GM12875 (cell line): ENCODE results near the gene PHYKPL.
"Not testable (repeated sequence)": the region's sequence is repeated elsewhere in the genome, so short reads cannot be mapped to it uniquely, and the experiment has no call there.

Source experiments
- H3K4me3 ChIP-seq: one replicate; pipeline ENCODE4 v1.5.1; 2011; ENCODE audit warnings: low read depth, low read length, control low read depth
- TF ChIP-seq, protein P1 (sequence below): IDR thresholded peaks from 2 replicates; pipeline ENCODE4 v1.5.1; 2011; ENCODE audit warnings: low read depth, mild to moderate bottlenecking, control low read depth, inconsistent platforms, low read length, moderate library complexity, borderline replicate concordance; ENCODE audit not compliant: insufficient read depth

The PHYKPL gene

DNA sequence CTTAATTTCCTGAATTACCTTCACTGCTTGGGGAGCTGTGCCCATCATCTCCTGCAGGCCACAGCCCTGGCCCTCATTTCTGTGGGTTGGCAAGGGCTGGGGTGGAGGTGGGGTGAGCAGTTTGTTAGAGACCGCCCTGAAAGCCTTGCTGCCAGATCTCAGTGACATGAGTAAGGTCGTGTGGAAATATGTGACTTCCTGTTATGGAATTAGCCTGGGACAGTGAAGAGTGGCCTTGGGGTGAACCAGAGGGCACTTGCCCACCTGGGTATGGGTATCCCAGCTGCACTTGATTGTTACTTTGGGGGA lies 30.7 kb downstream of the PHYKPL start:
- TF ChIP-seq, protein P1, sequence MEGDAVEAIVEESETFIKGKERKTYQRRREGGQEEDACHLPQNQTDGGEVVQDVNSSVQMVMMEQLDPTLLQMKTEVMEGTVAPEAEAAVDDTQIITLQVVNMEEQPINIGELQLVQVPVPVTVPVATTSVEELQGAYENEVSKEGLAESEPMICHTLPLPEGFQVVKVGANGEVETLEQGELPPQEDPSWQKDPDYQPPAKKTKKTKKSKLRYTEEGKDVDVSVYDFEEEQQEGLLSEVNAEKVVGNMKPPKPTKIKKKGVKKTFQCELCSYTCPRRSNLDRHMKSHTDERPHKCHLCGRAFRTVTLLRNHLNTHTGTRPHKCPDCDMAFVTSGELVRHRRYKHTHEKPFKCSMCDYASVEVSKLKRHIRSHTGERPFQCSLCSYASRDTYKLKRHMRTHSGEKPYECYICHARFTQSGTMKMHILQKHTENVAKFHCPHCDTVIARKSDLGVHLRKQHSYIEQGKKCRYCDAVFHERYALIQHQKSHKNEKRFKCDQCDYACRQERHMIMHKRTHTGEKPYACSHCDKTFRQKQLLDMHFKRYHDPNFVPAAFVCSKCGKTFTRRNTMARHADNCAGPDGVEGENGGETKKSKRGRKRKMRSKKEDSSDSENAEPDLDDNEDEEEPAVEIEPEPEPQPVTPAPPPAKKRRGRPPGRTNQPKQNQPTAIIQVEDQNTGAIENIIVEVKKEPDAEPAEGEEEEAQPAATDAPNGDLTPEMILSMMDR: no peak
- no peak overlapping the region for H3K4me3 ChIP-seq

DNA sequence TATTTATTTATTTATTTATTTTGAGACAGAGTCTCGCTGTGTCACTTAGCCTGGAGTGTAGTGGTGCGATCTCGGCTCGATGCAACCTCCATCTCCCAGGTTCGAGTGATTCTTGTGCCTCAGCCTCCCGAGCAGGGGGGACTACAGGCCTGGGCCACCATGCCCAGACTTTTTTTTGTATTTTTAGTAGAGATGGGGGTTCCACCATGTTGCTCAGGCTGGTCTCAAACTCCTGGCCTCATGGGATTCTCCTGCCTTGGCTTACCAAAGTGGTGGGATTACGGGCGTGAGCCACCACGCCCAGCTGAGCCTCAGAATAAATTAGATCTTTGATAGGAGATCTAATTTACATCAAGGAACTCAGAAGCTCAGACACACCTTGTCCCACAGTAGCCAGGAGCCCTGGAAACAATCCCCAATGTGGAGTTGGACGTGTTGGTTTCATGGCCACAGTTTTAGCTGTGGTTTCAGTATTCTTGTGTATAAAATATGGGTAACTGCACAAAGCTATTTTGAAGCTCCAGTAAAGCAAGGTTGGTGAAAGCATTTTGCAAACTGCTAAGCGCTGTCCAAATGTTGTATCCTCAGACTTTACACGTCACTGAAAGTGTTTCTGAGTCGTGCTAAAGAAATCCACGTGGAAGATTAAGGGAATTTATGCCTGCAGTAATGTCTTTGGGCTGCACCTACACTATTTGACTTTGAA lies 31.2 kb downstream of the PHYKPL start:
- TF ChIP-seq, protein P1: no peak
- no peak overlapping the region for H3K4me3 ChIP-seq

DNA sequence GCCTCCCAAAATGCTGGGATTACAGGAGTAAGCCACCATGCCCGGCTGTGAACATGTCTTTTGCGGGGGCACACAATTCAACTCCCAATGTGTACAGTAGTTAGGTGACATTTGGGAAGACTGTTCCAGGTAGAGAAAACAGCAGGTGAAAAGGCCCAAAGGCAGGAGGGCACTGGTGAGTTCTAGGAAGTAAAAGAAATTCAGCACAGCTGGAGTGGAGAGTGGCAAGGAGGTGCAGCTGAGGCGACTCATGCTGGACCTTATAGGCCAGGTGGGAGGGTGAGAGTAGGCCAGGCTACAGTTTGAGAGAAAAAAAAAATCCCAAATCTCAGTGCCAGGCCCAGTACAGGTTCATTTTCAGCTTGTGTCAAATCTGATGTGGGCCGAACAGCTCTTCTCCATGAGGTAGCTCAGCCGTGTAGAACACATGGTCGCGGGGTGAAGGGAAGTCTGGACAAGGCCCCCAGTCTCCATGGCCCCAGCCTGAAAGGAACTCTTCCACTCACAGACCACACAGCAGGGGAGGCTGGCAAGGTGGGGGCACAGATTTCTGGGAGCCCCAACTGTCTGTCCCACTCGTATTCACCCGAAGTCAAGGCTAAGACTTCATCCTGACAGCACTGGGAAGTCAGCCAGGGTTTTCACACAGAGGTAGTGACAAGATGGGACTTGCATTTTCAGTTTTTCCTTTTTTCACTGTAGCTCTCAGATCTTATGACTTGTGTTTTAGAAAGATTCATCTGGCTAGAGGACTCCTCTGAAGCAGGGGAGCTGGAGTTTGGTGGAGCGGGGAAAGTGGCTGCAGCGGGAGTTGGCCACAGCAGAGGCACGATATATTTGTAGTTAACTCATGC lies 32.8 kb downstream of the PHYKPL start:
- TF ChIP-seq, protein P1: no peak
- H3K4me3 ChIP-seq: no peak overlapping the region

DNA sequence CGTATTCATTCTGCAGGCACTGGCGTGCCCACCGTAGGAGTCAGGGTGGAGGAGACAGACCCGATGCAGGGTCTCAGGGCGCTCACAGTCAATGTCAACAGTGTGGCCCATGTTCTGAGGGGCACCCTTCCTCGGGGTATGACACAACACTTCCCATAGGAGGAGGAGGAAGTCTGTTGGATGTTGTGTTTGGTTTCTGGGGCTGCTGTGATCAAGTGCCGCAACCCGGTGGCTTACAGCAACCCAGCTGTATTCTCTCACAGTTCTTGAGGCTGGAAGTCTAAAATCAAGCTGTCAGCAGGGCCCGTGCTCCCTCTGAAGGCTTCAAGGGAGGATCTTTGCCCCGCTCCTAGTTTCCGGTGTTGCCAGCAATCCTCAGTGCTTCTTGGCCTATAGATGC lies 33.9 kb downstream of the PHYKPL start:
- TF ChIP-seq, protein P1: no peak
- H3K4me3 ChIP-seq: no peak overlapping the region

DNA sequence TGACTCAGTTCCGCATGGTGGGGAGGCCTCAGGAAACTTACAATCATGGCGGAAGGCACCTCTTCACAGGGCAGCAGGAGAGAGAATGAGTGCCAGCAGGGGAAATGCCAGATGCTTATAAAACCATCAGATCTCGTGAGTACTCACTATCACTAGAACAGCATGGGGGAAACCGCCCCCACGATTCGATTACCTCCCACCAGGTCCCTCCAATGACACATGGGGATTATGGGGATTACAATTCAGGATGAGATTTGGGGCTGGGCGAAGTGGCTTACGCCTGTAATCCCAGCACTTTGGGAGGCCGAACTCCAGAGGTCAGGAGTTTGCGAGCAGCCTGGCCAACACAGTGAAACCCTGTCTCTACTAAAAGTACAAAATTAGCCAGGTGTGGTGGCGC lies 34.5 kb downstream of the PHYKPL start:
- H3K4me3 ChIP-seq: not testable (repeated sequence)

DNA sequence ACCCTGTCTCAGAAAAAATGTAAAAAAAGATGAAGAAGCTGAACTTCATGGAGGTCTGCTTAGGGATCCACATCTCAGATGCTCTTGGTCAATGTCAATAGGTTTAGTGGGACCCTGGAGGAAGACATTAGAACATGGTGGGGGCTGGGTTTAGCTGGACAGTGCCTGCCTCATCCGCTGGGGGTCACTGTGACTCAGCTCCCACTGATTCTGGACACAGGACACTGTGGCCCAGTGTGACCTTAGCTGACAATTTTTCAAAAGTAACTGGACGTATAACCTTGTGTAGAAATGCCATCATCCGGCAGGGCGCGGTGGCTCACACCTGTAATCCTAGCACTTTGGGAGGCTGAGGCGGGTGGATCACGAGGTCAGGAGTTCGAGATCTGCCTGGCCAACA lies 35.6 kb downstream of the PHYKPL start:
- no peak overlapping the region for H3K4me3 ChIP-seq
- TF ChIP-seq, protein P1: peak; percentile 63

DNA sequence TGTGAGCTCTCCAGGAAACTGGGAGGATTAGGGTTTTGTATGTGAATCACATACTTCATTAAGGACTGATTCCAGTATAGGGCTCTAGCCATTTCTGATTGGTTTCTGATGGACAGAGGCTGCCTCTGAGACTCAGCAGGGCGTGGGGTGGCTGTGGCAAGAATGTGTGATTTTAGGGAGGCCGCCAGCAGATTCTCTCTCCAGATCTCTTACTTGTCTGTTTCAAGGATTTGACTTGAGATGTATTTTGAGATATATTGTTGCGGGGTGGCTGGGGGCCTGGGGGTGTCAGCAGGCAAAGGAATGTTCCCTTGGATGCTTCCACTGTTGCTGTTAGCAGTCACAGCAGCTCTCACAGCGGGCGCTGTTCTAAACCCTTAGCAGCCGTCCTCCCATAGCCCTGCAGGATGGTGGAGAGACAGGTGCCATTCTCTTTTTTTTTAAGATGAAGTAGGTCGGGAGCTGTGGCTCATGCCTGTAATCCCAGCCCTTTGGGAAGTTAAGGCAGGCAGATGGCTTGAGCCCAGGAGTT lies 36.3 kb downstream of the PHYKPL start:
- H3K4me3 ChIP-seq: no peak overlapping the region
- TF ChIP-seq, protein P1: no peak
